NCI-H2081 treated with DMSO at 0.1 percent for 48 hours (cell line): ENCODE data around the gene NFKB2.

Experiments used
- DNase-seq: peaks from one replicate; lab custom pipeline; 2025; lab: John Stamatoyannopoulos, UW

NFKB2 gene

DNA sequence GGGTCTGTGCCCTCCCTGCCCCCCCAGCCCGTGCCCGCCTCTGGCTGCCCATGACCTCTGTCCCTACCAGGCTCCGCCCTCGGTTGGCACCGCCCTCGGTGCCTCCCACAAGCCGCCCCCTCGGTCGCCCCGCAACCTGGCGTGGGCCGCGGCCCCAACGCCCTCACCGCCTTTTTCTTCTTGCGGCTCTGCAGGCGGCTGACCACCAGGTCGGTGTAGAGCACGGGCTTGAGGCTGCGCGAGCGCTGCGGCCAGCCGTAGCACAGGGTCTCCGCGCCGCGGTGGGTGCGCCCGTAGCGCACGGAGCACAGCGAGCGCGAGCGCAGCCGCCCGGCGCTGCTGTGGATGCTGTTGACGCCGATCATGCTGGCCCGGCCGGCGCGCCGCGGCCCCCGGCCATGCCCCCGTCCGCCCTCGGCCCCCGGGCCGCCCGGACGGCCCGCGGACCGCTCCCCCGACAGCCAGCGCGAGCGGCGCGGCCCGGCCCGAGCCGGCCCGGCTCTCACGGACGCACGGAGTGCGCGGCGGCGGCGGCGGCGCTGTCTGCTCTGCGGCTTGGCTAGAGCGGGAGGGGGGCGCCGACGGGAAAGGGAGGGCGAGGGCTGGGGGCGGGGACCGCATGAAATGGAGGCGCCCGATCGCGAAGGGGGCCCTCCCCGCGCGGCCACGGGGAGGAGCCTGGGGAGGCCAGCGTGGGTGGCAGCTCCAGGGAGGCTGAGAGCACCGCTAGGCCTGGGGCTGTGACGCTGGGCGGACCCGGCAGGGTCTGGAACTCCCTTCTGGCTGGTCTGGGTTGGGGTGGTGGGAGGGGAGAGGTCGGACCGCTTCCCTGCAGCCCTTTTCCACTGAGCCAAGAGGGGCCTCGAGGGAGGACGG is 13.5 kb downstream of the NFKB2 start:
- DNase-seq, result no peak

DNA sequence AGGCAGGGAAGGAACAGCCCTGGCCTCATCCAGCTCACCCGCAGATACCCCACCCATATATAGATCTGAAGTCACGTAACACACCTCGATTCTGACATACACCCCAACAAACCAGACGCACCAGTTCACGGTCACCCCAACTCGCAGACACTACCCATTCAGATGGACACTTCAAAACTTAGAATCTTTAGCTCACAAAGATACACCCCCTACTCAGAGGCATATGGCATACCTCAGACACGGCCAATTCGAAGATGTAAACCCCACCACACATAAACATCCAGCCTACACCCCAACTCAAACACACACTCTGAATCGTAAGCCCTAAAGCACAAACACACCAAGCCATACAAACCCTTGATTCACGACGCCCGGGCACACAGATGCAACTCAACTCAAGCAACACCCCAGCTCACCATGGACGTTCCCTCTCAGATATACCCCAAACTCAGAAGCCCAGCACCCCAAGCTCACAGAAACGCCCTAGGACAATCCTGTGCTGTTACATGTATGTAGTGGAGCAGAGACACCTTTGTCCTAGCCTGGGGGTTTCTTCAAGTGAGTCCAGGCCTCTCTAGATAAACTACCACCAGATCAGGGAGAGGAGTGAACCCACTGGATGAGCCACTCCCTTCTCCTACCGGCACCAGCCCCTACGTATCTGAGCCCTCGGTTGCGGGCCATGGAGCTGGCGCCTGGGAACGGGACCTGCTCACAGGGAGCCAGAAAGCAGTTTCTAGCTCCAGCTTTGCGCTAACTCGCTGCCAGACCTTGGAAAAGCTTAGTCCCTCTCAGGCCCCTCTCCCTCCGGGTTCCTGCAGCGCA is 14.3 kb downstream of the NFKB2 start:
- no peak for DNase-seq

DNA sequence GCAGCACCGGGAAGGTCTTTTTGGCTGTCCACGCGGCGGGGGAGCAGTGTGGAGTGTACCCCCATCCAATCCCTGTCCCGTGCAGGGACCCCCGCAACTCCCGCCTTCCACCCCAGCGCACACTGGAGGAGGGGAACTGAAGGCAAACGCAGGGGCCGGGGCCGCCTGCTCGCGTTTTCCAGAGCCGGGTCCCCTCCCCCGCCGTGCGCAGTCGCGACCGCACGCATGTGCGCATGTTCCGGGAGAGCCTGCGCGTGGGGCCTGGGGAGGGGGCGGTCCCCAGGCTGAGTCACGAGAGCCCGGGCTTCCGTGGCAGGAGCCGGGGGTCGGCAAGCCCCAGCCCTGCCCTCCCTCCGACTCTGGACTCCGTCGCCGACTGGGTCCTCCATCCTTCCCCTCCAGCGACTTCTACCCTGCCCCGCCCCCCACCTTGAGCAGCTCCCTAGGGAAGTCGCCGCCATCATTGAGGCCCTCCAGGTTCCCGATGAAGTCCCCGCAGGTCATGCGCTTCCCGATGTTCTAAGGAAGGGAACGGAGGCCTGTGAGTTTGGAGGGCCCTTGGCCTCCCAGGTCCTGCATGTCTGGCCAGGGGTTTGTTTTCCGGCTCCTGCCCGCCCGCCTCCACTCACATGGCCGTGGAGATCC is 15.0 kb downstream of the NFKB2 start:
- DNase-seq, result no peak

DNA sequence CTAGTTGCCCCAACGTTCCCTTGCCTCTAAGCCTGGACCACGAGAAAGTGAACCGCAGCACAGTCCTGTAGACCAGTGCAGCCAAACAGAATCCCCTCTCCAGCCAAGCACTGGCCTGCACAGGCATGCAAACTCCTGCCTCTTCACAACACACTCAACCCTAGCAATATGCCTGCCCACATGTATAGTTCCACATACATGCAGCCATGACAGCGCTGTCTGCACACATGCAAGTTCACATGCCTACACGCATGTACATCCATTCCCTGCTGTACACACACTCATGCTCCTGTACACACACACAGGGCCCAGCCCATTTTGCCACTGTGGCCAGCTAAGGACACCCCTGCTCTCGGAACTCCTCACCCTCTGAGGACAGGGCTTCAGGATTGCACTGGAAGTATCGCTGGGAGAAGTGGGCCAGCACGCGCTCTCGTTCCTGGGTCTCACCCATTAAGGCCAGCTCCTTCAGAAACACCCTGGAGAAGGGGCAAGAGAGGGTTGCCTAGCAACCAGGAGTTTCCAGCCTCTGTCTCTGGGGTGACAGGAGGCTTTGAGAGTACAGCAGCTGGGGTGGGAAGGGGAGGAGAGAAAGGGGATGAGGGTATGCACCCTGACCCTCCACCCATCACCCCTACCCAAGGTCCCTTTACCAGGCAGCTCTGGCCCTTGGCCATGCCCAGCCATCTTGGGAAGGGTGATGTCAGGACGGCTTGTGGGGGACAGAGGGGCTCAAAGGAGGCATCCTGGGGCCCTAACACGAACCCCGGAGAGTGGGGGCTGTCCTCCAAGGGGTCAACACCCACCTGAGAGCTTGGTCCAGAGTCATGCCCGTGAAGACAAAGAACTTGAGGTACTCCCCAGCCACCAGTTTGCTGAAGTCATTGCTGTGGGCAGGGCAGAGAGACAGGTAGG is 16.1 kb downstream of the NFKB2 start:
- DNase-seq, result no peak

DNA sequence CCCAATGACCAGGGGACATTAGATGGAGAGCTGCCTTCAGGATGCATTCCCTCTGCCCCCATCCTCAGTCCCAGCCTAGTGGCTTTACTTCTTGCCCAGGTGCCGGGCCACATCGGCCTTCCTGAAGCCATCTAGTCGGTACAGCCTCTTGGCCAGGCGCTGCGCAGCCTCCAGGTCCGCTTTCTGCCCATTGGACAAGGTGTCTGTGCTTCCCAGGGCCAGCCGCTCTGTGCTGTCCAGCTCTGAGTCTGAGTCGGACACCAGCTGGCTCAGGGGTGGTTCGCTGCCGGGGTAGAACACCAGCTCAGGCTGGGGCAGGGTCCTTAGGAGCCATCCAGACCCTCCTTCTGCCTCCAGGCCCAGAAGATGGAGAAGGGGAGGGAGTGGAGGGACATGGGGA is 16.8 kb downstream of the NFKB2 start:
- DNase-seq, result no peak

DNA sequence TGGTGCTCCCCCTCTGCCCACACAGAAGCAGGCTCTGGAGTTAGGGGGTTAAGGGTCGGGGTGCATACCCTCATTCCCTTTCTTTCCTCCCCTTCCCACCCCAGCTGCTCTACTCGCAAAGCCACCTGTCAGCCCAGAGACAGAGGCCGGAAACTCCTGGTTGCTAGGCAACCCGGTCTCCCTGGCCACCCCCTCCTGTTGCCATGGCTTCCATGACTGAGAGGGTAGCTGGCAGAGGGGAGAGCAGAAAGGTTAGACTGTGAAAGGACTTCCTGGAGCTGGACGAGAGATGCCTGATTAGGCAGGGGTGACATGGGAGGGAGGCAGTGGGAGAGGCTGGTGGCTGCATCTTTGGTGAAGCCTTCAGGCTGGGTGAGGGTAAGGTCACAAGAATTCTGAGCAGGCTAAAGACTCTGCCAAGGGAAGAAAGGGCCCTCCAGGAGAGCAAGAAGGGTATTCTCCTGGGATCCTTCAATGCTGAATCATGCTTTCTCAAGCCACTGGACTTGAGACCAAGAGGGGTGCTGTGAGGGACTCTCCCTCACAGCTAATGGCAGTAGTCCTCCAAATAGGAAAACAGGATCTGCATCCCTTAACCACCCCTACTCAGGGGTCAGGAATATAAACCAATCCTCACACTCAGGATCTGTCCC is 17.7 kb downstream of the NFKB2 start:
- DNase-seq, result no peak

DNA sequence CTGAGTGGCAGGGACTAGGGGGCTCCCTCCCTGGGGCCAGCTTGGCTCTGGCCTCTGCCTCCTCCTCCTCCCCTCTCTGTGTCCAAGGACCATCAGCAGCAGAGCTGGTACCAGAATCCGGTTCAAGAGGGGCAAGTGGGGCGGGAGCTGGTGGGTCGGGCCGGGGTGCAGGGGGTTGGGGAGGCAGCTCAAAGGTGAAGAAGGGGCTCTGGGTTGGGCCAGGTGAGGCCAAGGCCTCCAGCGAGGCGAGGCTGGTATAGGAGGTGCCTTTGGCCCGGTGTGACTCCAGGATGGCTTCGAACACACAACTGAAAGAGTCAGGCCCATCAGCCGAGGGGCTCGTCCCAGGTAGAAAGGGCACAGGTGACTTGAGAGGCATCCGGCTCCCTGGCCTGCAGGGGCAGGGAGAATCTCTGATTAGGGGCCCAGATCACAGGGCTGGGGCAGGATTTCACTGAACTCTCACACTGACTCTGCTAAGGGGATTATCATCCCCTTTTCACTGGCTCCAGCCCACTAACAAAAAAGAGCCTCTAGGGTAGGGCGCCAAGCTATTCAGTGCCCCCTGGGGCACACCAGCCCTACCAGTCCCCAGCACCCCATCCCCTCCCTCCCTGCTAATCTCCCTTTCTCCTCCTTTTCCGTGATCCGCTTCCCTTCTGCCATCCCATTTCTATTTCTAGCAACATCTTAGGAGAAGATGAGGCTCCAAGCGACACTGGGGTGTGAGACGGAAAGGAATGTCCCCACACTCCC is 18.5 kb downstream of the NFKB2 start:
- DNase-seq, result no peak

DNA sequence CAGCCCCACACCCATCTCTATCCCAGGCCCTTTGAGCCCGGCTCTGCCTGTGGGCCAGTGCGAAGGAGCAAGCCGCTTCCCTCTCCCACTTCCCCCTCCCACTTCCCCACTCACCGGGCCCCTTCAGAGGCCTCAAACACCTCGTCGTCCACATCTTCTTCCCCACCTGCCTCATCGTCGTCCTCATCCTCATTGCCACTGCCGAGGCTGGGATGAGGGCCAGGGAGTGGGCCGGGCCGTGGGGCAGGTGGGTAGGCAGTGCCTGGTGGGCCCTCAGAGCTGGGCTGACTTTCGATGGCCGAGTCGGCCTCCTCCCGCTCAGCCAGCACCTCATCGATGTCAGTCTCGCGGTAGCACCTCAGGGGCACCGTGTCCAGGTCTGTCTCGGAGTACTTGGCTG is 19.2 kb downstream of the NFKB2 start:
- DNase-seq, result no peak

DNA sequence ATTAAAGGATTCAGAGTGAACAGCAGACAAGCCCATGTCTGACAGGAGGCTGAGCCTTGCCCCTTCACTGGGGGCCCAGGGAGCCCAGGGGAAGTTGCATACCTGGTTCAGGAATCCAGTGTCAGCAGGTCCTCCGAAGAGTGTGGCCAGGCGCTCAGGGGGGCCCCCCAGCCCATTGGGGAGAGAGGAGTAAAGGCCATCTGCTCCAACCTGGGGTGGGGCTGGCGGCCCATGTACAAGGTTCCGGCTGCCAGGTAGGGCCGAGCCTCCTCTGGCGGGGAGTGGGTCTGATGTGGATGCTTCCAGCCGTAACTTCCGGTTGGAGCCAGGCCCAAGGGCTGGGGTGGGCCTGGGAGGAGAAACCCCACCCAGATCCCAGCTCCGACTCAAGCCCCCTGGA is 20.8 kb downstream of the NFKB2 start:
- DNase-seq, result no peak

DNA sequence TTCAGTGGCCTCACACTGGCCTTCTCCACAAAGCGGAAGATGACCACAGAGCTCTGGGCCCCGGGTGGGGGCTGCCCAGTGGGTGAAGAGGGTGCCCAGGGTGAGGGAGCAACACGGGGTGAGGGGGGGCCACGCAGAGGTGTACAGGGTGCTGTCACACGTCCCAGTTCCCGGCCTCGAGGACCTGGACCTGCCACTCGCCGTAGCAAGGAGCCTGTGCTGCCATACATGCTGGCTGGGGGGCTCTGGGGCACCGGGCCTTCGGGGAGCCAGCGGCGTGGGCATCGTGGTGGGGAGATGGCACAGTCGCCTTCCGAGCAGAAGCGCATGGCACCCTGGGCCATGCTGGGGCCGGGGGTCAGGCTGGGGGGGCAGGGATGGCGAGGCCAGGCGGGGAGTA is 21.2 kb downstream of the NFKB2 start:
- DNase-seq, result no peak

DNA sequence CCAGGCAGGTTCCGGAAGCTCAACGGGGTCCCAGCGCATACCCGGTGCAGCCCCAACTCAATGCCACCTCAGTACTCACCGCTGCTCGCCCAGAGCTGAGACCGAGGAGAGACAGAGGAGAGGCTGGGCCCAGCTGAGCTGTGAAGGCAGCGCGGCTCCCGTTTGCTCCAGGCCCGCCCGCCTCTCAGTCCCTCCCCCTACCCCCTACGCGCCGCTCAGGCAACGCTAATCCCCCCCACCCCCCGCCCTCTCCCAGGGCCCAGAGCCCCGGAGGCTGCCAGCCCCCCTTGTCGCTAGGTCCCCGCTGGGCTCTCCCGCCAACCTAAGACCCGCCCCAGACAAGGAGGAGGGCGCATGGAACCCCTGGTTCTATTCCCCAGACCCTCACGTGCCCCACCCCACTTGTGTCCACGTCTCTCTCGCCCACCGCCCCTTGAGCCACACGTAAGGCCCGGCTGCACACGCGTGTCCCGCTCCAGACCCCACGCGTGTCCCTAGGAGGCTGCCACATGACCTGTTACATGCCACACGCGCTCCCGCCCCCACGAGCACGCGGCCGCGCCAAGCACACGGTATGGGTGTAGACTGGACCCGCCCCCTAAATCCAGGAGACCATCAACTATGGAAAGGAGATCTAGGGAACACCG is 23.2 kb downstream of the NFKB2 start, which contains the start of gene PSD:
Gene PSD (minus strand): TSS at position 164 of the 647 bp plus-strand sequence. CDS start 1,747 bp downstream, outside the sequence.
- DNase-seq, result peak; percentile 13

DNA sequence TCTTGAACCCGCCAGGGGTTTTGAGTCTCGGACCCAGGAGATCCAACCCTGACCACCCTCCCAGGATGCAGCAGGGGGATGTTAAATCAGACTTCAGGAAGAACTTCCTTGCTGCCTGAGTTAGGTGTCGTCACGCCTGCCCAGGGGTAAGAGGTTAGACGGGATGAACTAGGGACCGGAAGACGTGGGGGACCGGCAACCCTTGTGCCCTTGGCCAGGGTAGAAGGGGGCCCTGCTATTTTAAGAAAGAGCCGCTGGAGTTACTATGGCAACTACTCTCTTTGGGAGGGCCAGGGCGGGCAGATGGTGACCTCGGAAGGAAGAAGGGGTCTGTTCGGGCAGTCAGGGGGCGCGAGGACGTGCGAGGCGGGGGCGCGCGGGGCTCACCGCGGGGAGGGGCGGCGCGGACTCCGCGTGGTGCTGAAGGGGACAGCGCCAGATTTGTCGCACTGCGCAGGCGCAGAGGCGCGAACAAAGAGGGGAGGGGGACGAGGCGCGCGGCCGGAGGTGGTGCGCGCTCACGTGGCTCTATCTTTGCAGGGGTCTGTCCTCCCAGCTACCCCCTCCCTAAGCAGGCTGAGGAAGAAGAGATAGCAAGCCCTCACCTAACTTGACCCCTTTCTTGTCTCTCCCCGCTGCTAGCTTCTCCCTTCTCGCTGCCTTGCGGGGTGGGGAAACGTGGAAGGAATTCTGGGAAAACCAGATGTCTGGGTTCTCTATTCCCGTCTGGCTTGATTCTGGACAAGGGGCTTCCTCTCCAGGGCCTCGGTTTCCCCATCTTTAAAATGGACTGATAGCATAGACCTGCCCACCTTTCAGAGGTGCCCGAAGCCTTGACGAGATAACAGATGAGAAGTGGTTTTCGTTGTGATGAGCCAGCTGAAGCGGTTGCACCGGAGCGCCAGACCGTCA is 24.0 kb downstream of the NFKB2 start:
- peak; percentile 8 for DNase-seq

DNA sequence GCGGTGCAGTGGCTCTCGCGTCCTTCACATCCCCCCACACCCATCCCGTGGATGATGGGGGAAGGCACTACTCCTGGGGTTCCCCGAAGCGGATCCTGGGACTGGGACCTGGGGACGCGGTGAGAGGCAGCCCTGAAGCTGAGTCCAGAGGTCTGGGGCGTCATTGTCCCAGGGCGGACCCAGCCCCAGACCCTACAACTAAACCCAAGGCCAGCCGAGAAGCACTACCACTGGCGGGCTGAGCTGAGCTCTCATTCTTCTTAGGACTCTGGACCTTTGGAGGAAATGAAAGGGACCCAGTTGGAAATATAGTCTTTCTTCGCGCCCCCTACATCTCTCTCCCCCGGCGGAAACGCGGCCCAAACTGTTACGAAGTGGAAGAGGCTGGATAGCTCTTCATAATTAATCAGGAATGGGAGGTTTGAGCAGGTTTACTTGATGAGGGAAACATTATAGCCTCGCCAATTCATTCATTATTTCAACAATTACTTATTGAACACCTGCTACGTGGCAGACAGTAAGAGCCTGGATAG is 24.7 kb downstream of the NFKB2 start:
- no peak for DNase-seq

DNA sequence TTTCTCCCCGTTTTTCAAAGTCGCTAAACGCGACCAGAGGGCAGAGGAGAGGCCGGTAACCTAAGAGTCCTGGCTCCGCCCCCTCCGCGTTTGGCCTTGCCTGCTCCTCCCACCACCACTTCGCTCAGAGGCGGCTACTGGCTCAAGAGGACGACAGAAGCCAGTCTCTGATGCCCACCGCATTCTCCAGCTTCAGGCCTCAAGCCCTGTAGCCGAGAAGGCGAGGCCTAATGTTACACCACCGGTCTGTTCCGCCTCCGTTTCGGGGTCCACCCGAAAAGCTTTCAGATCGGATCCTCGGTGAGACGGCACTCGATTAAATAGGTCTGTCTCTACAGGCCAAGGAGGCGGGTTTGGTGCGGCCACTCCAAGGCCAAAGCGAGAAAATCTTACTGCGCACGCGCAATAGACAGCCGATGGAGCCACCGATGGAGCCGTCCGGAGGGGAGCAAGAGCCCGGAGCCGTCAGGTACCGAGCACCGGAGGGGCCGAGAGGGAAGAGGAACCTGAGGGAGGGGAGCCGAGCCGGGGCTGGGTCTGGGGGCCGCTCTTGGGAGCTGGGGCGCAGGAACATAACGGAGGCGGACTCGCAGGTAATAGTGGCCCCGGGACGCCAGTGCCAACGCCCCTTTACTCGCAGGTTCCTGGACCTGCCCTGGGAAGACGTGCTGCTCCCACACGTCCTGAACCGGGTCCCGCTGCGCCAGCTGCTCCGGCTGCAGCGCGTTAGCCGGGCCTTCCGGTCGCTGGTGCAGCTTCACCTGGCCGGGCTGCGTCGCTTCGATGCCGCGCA is 25.4 kb downstream of the NFKB2 start, which contains the start of gene FBXL15:
Gene FBXL15 (plus strand): TSS at position 123 of the 793 bp plus-strand sequence. CDS start 294 bp downstream, at position 417.
- peak; percentile 77 for DNase-seq

DNA sequence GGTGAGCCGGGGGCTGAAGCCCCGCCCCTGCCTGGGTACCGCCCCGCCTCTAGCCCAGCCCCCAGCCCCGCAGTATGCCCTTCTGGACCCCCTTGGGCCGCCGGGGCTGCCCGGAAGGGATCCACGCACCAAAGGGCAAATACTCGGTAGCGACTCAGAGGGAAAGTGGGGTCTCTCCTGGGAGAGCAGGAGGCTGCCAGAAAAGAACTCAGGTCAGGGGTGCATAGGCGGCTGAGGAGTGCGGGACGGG is 25.9 kb downstream of the NFKB2 start:
- no peak for DNase-seq

DNA sequence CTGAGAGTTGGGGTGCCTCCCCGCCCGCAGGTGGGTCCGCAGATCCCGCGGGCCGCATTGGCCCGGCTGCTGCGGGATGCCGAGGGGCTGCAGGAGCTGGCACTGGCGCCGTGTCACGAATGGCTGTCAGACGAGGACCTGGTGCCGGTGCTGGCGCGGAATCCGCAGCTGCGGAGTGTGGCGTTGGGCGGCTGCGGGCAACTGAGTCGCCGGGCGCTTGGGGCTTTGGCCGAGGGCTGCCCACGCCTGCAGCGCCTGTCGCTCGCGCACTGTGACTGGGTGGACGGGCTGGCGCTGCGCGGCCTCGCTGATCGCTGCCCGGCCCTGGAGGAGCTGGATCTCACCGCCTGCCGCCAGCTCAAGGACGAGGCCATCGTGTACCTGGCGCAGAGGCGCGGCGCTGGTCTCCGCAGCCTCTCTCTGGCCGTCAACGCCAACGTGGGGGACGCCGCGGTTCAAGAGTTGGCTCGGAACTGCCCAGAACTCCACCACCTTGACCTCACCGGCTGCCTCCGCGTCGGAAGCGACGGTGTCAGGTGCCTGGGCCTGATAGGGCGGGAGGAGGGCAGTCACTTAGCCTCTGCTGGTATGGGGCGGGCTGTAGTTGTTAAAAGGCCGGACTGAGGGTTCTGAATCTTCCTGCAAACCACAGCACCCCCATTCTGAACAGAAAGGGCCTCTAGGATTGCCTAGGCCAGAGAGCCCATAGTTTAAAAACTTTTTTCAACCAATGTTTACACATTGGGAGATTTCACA is 26.4 kb downstream of the NFKB2 start:
- no peak for DNase-seq
